WTC11 (cell line): ENCODE measurements around the gene LYPD6. TPM values are rescaled to one million over a fixed set of nuclear protein-coding genes. Genes with fewer than 3 reads are reported as not detected.
A peak's percentile ranks its signal among the peaks of the same experiment; 100 is the strongest.

Experiments used
- ATAC-seq: fragments of 200-7000 bp; cut with Tn5 transposase; 2 replicates; pipeline ENCODE4 v1.10.0; 2021; ENCODE audit warnings: mild to moderate bottlenecking, moderate library complexity
- Bru-seq: library from RNA; stranded (reverse); fragments of 400-500 nt; gene quantifications from one replicate; lab custom pipeline; 2021; lab: Mats Ljungman, UMichigan
- CTCF ChIA-PET: fragments of 300-600 bp; sonication (Branson Sonifier 250); formaldehyde crosslinking; loops from one replicate; lab custom pipeline; 2021; ENCODE audit warnings: antibody characterized with exemption; lab: Charles Lee
- POLR2A ChIA-PET: fragments of 350-600 bp; sonication (Branson Sonifier 250); formaldehyde crosslinking; loops from one replicate; lab custom pipeline; 2021; ENCODE audit warnings: antibody characterized with exemption; lab: Charles Lee
- DNase-seq: peaks from one replicate; pipeline ENCODE4 v3.0.0; 2021; ENCODE audit warnings: low spot score
- H3K27ac Mint-ChIP-seq: 2 replicates; pipeline ENCODE4 v1.8.0; 2021; ENCODE audit warnings: mixed read lengths
- H3K27me3 Mint-ChIP-seq: 2 replicates; pipeline ENCODE4 v1.8.0; 2021; ENCODE audit warnings: low read depth, mild to moderate bottlenecking, moderate library complexity, mixed read lengths
- H3K36me3 Mint-ChIP-seq: 2 replicates; pipeline ENCODE4 v1.8.0; 2021; ENCODE audit warnings: mixed read lengths
- H3K4me1 Mint-ChIP-seq: 2 replicates; pipeline ENCODE4 v1.8.0; 2022; ENCODE audit warnings: mixed read lengths
- H3K4me3 Mint-ChIP-seq: 2 replicates; pipeline ENCODE4 v1.8.0; 2021; ENCODE audit warnings: mild to moderate bottlenecking, moderate library complexity, mixed read lengths
- H3K9me3 Mint-ChIP-seq: 2 replicates; pipeline ENCODE4 v1.8.0; 2021; ENCODE audit warnings: mixed read lengths
- CBFB ChIP-seq: sonication (generic); formaldehyde crosslinking; IDR thresholded peaks from 2 replicates; pipeline ENCODE4 v1.8.1; 2022; ENCODE audit warnings: mild to moderate bottlenecking, low read depth, missing genetic modification reagents
- CDX4 ChIP-seq: fragments of 250-450 bp; sonication (Bioruptor Pico); IDR thresholded peaks from 2 replicates; pipeline ENCODE4 v1.9.0; 2021; ENCODE audit warnings: moderate library complexity, mild to moderate bottlenecking, inconsistent platforms, borderline replicate concordance
- E2F5 ChIP-seq: sonication (generic); formaldehyde crosslinking; IDR thresholded peaks from 2 replicates; pipeline ENCODE4 v1.8.1; 2022; ENCODE audit warnings: mild to moderate bottlenecking, moderate library complexity, missing genetic modification reagents
- ETV6 ChIP-seq: sonication (generic); formaldehyde crosslinking; IDR thresholded peaks from 2 replicates; pipeline ENCODE4 v1.8.1; 2022; ENCODE audit warnings: mild to moderate bottlenecking, missing genetic modification reagents
- HMGXB4 ChIP-seq: sonication (generic); formaldehyde crosslinking; IDR thresholded peaks from 2 replicates; pipeline ENCODE4 v1.8.1; 2023; ENCODE audit warnings: mild to moderate bottlenecking, moderate library complexity, missing genetic modification reagents
- MAX ChIP-seq: sonication (generic); formaldehyde crosslinking; IDR thresholded peaks from 2 replicates; pipeline ENCODE4 v1.8.0; 2022; ENCODE audit warnings: mild to moderate bottlenecking, missing genetic modification reagents
- MYBL2 ChIP-seq: sonication (generic); formaldehyde crosslinking; IDR thresholded peaks from 2 replicates; pipeline ENCODE4 v1.8.1; 2023; ENCODE audit warnings: mild to moderate bottlenecking, moderate library complexity, missing genetic modification reagents
- NFATC4 ChIP-seq: fragments of 250-450 bp; sonication (Bioruptor Pico); IDR thresholded peaks from 2 replicates; pipeline ENCODE4 v1.9.0; 2021; ENCODE audit warnings: mild to moderate bottlenecking
- NFE2L1 ChIP-seq: sonication (generic); formaldehyde crosslinking; IDR thresholded peaks from 2 replicates; pipeline ENCODE4 v1.8.1; 2023; ENCODE audit warnings: missing genetic modification reagents
- NFYB ChIP-seq: sonication (generic); formaldehyde crosslinking; conservative IDR thresholded peaks from 2 replicates; pipeline ENCODE4 v1.8.0; 2022; ENCODE audit warnings: low read depth, missing genetic modification reagents
- NR3C1 ChIP-seq: sonication (generic); formaldehyde crosslinking; conservative IDR thresholded peaks from 2 replicates; pipeline ENCODE4 v1.8.1; 2023; ENCODE audit warnings: low read depth, mild to moderate bottlenecking, missing genetic modification reagents
- SMAD3 ChIP-seq: sonication (generic); formaldehyde crosslinking; IDR thresholded peaks from 2 replicates; pipeline ENCODE4 v1.8.0; 2022; ENCODE audit warnings: missing genetic modification reagents, mild to moderate bottlenecking, borderline replicate concordance
- TEAD1 ChIP-seq: sonication (generic); formaldehyde crosslinking; IDR thresholded peaks from 2 replicates; pipeline ENCODE4 v1.8.0; 2022; ENCODE audit warnings: mild to moderate bottlenecking, missing genetic modification reagents
- USF2 ChIP-seq: sonication (generic); formaldehyde crosslinking; IDR thresholded peaks from 2 replicates; pipeline ENCODE4 v1.8.1; 2023; ENCODE audit warnings: mild to moderate bottlenecking, missing genetic modification reagents, moderate library complexity
- ZMAT4 ChIP-seq: fragments of 250-450 bp; sonication (Bioruptor Pico); IDR thresholded peaks from 2 replicates; pipeline ENCODE4 v1.9.0; 2021; ENCODE audit warnings: mild to moderate bottlenecking
- ZNF121 ChIP-seq: sonication (generic); formaldehyde crosslinking; IDR thresholded peaks from 2 replicates; pipeline ENCODE4 v1.8.0; 2023; ENCODE audit warnings: missing genetic modification reagents
- ZNF317 ChIP-seq: sonication (generic); formaldehyde crosslinking; IDR thresholded peaks from 2 replicates; pipeline ENCODE4 v1.8.1; 2023; ENCODE audit warnings: low read depth, mild to moderate bottlenecking, moderate library complexity, missing genetic modification reagents, borderline replicate concordance
- ZNF671 ChIP-seq: fragments of 250-450 bp; sonication (Bioruptor Pico); IDR thresholded peaks from 2 replicates; pipeline ENCODE4 v1.8.0; 2021; ENCODE audit warnings: mild to moderate bottlenecking
- long read RNA-seq, 3 experiments: library from RNA in 1 of 3; library from capped mRNA in 1 of 3; library from polyadenylated mRNA in 1 of 3; unstranded in 2 of 3; stranded (forward) in 1 of 3; transcript quantifications; one replicate each; pipeline ENCODE4 v2.0.0, GENCODE V29; 2021
- total RNA-seq: library from RNA; stranded (reverse); gene quantifications from 3 replicates; pipeline ENCODE4 v1.2.3, GENCODE V29; 2021

The LYPD6 gene
- 4.8 to 5.1 TPM (median 5.0 TPM) in 3 replicates for total RNA-seq
- Bru-seq, nascent RNA = percentile 68 among the genes with signal in this experiment
- long read RNA-seq, experiment 1, full-length matches to known transcripts = 23 of 44 reads
- long read RNA-seq, experiment 1, partial matches to known transcripts = 9 of 44 reads
- long read RNA-seq, experiment 1, other reads (novel, unspliced or antisense) = 12 of 44 reads
- long read RNA-seq, experiment 2, full-length matches to known transcripts = 3 of 15 reads
- long read RNA-seq, experiment 2, partial matches to known transcripts = 4 of 15 reads
- long read RNA-seq, experiment 2, other reads (novel, unspliced or antisense) = 8 of 15 reads
- long read RNA-seq, experiment 3, partial matches to known transcripts = 1 of 1 reads
- long read RNA-seq, experiment 3, other reads (novel, unspliced or antisense) = 0 of 1 reads

GRCh38 chr2:149330127-149331022 lies at the start of gene LYPD6:
LYPD6 (plus strand) TSS chr2:149330587; CDS start chr2:149437709, 107,122 bp downstream.
- DNase-seq = peak; percentile 71
- peak; percentile 83 for ATAC-seq
- peaks cover 20% of the 10 kb centered on the region for H3K27me3 Mint-ChIP-seq
- H3K36me3 Mint-ChIP-seq = no peaks in the 10 kb centered on the region
- TF ChIP-seq ZNF671 (CRISPR knock-in tag) = no peak
- no peak for TF ChIP-seq USF2 (CRISPR knock-in tag)
- no peak for TF ChIP-seq NFE2L1 (CRISPR knock-in tag)
- TF ChIP-seq MYBL2 (CRISPR knock-in tag) = 0 out of 2 replicates have a peak, but pooled peaks have one; percentile 37
- TF ChIP-seq CDX4 (CRISPR knock-in tag) = no peak
- TF ChIP-seq TEAD1 (CRISPR knock-in tag) = no peak
- no peak for TF ChIP-seq CBFB
- no peak for TF ChIP-seq SMAD3 (CRISPR knock-in tag)
- TF ChIP-seq ZNF317 (CRISPR knock-in tag) = no peak
- peak; percentile 54; the same call in 1 of the 2 replicates for TF ChIP-seq ETV6 (CRISPR knock-in tag)
- no peak for TF ChIP-seq NFATC4
- no peak for TF ChIP-seq ZMAT4
- TF ChIP-seq HMGXB4 (CRISPR knock-in tag) = no peak; the same call in 1 of the 2 replicates
- 0 out of 2 replicates have a peak, but pooled peaks have one; percentile 25 for TF ChIP-seq MAX (CRISPR knock-in tag)
- TF ChIP-seq ZNF121 (CRISPR knock-in tag) = no peak
- TF ChIP-seq E2F5 (CRISPR knock-in tag) = peak; percentile 51; the same call in 1 of the 2 replicates
- 0 out of 2 replicates have a peak, but pooled peaks have one; percentile 43 for TF ChIP-seq NR3C1 (CRISPR knock-in tag)
- peak; percentile 64 for TF ChIP-seq NFYB
- CTCF ChIA-PET = interaction anchor here (0.9 to 3.1 kb wide), 16 partner anchors 8 to 313 kb away, joined by 3 to 18 read pairs (median 4); partner anchors contain the start of gene LYPD6B
- H3K4me3 Mint-ChIP-seq = peak within 1 kb of the TSS; percentile 80
- H3K9me3 Mint-ChIP-seq = no peaks in the 10 kb centered on the region
- H3K27ac Mint-ChIP-seq = no peak within 1 kb of the TSS; the same call in 1 of the 2 replicates
- peaks cover 27% of the 10 kb centered on the region for H3K4me1 Mint-ChIP-seq
- POLR2A ChIA-PET = no interaction called here
